ENCODE results near the gene NHERF1.

The NHERF1 gene

DNA sequence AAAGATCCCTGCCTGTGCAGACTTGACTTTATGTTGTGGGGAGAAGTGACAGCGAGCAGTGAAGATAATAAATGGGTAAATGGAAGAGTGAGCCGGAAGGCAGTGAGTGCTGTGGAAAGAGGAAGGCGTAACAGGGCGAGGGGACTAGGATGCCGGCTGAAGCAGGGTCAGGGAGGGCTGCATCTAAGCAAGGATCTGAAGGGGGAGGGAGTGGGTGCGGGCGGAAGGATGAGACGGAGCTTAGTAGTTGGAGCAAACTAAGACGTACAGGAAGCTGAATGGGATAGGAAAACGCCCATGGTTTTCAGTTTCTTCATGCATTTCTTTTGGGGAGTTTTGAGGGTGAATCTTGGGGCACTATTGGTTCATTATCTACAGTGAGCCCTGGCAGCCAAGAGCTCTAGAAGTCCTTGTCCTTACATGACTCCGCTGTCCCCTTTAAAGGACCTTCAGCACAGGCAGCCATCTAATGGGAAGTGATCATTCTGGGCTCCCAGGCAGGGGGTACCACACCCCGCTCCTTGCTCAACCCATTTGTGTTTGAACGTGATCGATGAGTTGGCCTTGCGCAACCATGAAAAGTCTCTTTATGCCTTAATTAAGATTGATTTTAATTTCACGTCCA is 38.1 kb downstream of the NHERF1 start:
- DNase-seq = no peak

DNA sequence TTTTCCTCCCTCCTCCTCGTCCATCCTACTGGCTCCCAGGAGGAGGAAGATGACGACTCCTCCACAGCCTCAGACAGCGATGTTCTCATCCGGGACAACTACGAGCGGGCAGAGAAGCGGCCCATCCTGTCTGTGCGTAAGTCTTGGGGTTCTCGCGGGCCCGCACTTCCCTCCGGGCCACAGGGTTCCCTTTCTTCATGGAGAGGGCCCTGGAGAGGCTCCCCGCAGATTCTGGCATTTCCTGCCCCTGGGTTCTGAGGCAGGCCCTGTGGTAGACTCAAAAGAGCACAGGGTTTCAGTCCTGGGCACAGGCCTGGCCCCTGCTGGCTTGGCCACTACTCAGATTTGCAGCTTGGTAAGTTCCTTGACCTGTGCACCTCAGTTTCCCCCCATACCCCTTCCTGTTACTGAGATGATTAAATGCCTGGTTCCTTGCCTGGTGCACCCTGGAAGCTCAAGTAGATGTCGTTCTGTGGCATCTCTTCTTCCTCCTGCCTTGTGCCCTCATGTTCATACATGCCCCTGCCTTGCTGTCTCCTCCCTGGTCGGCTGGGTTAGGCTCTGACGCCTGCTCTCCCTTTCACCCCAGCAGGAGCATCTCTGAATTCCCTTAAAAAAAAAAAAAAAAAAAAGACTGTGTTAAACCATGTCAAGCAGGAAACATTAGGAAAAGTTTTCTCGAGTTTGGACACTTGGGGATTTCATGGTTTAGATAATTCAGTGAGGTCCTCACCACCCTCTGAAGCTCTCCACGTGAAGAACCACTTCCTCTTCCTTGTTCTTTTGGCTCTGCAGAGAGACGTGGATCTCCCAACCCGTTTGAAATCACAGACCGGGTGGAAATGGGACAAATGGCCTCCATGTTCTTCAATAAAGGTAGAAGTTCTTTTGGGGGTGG is 42.0 kb downstream of the NHERF1 start:
- DNase-seq = no peak

DNA sequence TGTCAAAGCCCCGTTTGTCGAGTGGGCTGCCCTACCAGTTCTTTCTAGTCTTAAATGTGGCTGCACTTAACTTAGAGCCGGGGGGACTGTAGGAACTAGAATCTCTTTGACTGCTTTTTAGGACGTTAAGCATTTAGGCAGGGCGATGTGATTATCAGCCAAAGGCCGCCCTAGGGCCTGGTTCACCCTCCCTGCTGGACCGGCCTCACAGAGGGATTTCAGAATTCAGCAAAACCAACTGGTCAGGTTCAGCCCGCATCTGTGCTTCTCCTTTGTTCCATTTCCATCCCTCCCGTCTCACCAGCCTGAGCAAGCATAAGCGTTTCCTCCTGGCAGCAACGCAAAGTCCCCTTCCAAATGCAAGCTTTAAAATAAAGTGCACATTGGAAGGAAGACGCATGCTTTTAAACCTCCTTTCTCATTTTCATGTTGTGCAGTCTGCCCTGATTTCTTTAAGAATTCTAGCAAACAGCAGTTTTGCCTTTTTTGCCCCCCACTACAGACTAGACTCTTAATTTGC is 44.2 kb downstream of the NHERF1 start:
- DNase-seq = no peak

DNA sequence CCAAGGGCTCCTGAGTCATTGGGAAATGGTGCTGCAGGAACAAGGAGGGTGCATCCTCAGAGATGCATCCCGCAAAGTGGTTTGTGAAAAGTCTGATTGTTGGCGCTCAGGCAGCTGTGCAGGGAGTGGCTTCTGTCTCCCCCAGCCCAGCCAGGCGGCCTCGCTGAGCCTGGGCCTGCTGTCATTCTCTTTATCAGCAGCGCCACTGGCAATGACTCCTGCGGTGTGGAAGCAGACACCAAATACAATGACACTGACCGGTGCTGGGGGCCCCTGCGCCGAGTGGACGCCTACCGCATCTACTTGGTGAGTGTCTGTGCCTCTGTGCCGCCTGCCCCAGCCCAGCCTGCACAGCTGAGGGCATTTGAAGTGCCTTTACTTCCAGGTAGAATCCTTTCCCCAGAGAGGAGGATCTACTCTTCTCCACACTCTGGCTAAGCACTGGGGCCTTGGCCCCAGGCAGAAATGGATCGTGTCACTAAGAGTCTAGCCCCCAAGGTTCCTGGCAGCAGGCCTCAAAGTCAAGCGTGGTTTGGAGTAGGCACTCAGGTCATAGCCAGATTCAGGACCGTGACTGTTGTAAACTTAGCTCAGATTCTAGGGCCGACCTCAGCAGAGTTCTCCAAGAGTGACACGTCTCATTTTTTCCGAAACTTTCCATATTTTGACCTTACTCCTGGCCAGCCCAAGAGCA is 47.0 kb downstream of the NHERF1 start:
- DNase-seq = no peak

DNA sequence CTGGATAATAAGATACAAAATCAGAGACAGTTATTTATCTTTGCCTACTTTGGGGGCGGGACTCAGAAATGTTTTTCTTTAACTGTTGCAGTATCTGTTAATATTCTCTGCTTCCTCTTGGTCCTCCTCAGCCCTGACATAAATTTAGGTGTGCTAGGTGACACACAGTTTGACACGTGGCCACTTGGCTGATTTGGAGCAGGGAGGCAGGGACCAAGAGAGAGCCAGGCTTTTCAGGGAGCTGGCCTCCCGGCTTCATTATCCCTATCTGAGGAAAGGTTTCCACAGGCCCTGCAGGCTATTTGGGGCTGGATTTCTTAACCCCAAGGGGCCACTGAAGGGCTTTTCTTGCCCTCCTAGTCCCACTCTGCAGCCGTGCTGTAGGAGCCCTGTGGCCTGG is 47.8 kb downstream of the NHERF1 start:
- DNase-seq = no peak

DNA sequence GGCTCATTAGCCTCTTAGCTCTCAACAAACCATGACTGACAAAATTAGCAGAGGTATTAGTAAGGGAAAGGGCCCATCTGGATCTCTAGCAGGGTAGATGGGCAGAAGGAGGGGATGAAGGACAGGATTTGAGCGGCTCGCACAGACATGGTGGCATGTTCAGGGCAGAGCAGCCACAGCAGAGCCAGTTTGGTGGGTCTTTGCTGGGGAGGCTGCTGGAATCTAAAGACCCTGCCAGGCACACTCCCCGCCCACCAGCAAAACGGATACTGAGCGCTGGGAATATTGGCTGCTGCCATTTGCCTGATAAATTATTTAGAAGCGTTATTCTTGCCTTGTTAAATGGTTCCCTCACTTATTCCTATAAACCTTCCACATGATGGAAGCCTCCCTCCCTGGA is 48.4 kb downstream of the NHERF1 start:
- DNase-seq = no peak

DNA sequence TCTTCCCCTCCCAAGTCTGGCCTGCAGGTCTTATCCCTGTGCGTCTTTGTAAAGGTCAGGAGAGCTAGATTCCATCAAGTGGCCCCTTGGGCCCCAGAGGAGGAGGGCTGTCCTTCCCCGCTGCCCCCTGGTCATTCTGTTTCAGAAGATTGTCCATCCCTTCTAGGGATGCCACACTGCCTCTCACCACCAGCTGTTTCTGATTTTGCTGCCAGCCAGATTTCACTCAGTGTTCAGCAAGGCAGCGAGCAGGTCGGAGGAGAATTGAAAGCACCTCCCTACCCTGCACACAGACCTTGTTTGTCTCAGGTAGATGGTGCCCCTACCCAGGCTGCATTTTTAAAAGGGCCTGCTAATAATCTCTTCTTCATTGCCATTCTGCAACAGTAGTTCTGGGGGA is 49.4 kb downstream of the NHERF1 start:
- no peak for DNase-seq

DNA sequence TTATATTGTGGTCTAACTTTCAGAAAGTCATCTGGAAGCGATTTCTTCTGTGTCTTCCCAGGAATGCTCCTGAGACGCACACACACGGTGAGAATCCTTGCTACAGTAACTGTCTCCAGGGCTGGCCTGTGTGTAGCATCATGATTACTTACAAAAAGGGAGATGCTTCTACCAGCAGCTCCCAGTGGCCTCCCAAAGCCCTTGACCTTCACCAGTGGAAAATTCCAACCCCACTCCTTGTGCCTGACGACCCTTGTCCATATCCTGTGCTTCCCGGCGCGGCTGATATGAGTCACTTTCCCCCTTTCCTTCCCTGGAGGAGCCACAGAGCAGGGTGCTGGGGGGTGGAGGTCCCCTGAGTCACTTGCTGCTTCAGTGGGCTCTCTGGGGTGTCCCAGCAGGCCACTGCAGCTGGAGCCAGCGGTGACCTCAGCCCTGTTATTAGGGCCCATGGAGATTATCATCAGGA is 49.8 kb downstream of the NHERF1 start:
- DNase-seq = no peak

DNA sequence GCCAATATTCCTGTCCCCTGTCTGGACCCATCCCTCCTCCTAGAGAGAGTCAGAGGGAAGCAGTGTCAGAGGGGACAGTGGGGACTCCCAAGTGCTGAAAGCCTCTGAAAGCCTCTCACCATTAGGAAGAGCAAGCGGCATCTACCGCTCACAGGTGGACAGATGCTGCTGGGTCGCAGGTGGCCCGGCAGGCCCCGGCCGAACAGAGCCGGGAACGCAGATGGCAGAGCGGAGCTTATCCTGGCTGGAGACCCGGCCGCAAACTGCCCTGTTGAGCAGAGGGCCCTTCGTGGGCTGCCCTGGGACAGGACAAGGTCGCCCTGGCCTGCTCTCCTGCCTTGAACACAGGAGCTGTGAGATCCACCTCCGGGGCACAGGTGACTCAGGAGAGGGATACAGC is 50.7 kb downstream of the NHERF1 start:
- no peak for DNase-seq

DNA sequence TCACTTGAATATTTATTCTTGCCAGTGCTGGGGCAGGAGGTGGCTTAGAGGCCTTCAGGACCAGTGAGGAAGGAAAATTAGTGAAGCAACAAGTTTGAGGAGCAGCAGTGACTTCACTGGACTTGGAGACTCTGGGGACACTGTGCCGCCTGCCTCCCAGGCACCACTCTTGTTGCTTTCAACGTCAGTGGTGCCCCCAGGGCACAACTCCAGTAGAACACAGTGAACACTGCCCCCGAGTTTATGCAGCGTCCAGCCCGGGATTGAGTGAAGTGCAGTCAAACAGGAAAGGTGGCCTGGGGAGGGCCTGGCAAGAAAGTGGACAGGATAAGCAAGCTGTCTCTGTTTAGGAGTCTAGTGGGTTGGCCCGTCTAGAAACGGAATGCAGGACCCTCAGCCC is 52.1 kb downstream of the NHERF1 start:
- no peak for DNase-seq

DNA sequence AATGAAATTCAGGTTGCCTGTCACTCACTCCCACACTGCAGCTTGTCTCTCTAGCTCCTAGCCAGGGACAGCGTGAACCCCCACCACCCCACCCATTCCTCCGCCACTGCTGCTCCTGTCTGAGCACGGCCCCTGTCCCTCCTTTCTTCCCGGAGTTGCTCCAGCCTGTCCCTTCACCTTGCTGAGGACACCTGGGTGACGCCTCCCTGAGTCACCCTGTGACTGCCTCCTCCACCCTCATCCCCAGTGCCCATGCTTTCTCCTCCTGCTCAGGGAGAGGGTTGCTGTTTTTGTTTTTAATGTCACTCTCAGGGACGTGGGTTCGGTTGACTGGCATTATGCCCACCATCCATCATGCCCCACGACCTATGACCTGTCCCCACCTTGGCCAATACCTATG is 53.5 kb downstream of the NHERF1 start:
- no peak for DNase-seq

DNA sequence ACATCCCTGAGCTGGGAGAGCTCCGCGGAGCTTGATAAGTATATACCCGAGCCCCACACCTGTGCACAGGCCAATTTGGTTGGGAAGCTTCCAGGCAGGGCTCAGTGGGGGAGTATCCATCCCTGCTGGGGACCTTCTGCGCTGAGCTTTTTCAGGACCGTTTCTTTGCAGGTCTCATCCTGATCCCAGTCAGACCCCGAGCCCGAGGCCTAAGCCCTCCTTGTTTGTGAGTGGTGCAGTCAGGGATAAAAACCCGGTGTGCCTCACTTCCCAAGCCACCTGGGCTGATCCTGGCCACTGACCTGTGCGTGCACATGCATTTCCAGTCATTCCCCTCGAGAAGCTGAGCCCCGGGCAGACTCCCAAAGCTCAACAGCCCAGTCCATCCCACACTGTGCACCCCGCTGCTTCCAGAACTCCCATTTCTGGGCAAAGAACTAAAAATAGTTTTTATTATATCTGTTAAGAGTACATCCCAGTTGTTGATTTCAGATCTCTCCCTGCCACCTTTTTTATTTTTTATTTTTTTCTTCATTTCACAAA is 55.0 kb downstream of the NHERF1 start:
- peak in 1 of 2 experiments; percentile 62 for DNase-seq

DNA sequence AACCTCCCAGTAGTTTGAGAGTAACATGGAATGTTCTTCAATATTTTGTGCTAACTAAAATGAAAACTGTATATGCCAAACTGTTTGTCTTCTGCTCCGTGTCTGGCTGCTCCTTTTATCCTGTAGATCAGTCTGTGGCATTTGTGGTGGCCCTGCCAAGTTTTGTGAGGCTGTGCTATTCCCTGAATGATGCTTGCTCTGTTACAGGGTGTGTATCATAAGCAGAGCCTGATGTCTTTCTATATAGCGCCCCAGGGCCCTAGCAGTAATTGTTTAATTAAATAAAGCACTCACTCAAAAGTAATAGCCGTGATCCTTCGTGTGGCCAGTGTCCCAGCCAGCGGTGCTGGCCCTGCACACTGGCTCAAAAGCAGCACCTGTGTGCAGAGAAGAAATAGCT is 55.5 kb downstream of the NHERF1 start:
- peak; percentile 29 to 66 for DNase-seq

DNA sequence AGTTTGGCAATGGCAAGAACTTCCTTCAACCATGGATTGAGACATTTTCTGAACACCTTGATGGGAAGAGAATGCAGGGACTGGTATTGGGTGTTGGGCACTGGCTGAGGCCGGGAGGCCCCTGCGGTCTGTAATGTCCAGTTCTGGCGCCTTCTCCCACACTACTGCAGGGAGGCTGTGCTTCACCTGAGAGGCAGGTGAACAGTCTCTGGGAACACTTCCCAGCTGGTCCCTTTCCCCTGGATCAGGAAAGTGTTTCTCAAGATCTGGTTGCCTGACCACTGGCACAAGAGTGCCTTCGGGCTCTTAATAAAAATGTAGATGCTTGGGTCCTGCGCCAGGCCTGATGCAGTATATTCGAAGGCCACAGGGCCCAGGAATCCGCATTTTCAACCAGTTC is 56.3 kb downstream of the NHERF1 start:
- DNase-seq = no peak

DNA sequence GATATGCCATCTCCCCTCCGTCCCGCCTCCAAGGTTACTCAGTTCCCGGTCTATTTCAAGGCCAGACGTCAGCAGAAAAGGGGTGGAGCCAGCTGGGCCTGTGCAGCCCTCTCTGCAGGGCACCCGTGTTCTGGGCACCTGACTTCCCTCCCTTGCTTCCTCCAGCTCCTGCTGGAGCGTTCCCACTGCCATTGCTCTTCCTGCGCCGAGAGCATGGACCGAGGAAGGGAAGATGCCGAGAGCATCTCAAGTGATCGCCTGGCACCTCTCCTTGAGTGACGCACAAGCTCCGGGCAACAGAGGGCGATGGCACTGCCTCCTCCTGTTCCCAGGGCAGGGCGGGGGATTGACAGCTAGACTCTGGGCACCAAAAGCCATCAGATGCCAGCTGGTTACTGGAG is 57.2 kb downstream of the NHERF1 start:
- no peak for DNase-seq

DNA sequence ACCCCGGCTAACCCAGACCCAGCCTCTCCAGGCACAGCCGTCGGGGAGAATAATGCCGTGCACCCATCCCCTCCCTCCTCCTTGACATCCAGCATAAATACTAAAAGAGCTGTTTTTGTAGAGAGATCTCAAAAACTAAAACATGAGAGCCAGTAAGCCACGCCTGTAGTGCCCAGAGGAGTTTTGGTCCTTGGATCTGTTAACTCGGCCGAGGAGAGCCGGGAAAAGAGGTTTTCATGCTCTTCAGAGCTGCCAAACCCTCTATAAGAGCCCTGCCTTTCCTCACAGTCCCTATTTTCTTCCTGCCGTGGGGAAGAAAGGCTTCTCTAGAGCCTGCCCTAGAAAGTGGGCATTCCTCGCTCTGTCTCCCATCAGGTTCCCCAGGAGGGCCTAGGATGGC is 57.9 kb downstream of the NHERF1 start:
- DNase-seq = no peak

DNA sequence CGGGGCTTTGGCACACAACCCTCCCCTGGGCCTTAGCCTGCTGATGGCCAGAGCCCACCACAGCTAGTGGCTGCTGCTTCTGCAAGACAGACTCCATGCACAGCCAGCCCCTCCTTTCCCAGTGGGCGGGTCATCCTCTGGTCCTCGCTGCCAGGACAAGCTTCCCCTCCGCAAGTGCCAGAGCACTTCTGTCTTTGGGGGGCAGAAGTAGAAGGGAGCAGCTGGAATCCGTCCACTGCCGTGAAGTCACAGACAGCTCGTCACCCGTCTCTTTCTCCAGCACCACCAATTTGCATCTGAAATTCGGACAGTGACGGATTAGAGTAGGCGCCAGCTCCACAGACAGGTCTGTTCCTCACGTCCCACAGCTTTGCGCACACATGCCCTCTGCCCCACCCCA is 59.0 kb downstream of the NHERF1 start:
- peak; percentile 86 to 91 for DNase-seq

DNA sequence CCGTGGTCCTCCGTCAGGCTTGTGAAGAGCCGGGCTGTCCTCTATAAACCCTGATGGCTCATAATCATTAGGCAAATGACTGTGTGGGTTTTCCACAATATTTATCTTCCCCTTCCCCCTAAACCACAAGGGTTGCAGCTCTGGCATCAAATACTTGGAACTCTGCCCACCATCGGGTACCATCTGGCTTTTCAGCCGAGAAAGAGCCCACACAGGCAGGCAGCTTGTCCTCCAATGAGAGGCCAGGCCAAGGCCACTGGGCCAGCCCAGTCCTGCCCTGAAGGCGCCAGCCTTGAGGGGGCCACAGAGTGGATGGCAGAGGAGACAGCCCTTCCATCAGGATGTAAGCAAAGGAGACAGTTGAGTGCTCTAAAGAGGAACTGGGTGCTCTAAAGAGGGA is 59.5 kb downstream of the NHERF1 start:
- peak; percentile 98 to 99 for DNase-seq

DNA sequence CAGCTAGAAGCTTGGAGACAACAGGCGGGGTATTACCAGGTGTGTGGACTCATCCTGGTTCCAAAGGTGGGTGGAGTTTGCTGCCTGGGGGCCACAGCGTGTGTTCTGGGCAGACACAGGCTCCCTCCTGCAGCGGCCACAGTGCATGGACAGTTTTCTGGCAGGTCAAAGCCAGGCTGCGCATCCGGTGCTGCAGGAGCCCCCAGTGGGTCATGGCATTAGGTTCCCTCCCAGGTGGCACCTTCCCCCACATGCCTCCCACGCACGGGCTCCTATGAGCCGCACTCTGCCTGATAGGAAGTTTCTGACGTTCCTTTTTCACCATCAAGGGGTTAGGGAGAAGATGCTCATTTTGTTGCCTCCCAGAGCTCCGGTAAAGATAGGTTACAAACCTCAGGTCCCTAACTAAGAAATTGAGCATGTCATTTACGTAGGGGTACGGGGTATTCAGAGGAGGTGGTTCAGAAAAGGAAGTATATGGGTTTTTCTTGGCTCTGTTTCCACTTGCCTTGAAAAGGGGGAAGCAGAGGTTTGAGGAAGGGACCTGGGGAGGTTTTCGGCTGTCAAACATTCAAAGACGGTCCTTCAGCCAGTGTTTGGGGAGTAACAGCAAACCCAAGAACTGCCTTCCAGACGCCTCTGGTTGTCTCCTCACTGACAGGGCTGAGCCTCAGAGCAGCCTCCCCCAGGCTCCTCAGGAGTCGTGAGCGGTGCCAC is 60.4 kb downstream of the NHERF1 start:
- no peak for DNase-seq

DNA sequence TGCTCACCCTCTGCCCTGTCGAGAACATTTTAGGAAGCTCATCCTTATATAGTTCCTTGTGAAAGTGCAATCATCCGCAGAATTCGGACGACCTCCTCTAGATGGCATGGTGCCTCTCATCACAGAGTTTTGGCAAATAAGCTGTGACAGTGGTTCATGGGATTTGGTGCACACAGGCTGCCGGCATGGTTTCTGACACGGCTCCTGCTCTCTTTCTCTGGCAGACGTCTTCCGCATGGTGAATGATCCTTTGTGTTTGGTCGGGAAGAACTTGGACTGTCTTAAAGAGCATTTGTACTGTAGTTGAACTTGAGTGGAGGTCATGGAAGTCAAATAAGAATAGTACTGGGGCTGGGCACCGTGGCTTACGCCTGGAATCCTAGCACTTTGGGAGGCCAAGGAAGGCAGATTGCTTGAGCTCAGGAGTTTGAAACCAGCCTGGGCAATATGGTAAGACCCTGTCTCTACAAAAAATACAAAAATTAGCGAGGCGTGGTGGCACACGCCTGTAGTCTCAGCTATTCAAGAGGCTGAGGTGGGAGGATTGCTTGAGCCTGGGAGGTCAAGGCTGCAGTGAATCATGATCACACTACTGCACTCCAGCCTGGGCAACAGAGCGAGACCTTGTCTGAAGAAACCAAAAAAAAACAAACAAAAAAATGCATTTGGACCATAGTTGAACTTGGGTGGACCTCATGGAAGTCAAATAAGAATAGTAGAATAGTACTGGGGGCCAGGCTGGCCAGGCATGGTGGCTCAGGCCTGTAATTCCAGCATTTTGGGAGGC is 62.5 kb downstream of the NHERF1 start:
- DNase-seq = peak; percentile 78 to 91

DNA sequence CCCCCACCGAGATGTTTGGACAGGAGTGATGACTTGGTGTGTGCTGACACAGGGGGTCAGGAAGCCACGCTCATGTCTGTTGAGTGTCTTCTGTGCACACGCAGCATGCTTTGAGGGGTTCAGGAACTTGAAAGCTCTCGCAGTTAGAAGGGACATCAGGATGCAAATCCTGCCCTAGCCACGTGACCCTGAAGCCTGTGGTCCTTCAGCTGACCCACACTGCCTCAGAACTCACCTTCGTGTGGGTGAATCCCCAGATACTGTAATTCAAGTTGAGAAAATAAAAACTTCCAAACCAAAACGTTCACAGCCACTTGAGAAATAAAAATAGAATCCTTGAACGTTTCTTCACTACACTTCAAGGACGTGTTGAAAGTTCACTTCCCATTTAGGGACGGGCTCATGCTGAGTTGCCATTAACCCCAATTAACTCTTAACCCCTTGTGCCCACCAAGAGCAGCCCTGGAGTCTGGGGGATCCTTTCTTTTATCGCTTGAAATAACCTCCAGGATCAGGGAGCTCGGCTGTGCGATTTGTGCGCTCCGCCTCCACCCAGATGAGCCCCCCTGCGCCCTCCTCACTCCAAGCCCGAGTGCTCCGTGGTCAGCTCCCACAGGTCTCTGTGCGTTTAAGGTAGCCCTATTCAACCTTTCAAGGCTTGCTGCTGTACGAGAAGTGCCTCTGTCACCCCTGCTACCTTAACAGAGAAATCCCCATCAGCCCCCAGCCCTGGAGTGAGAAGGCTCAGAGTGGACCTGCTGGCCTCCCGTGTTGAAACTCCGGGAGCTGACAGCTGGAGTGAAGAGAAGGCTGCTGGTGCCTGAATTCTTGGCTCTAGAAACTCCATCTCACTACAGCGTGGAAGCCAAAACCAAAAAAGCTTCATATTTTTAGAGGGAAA is 63.9 kb downstream of the NHERF1 start:
- DNase-seq = peak; percentile 32 to 54

Data from NCI-H446 (cell line).